Gastroesophageal sphincter (tissue), 3 donors: ENCODE results near the gene MED16.

Source experiments
- CTCF ChIP-seq, 4 experiments: fragments of 200-600 bp in 2 of 4; fragments of 450-650 bp in 2 of 4; sonication (generic) in 1 of 4; IDR thresholded peaks; one replicate each; pipeline ENCODE4 v1.5.1; 2017 to 2019; ENCODE audit warnings: antibody characterized with exemption in 4 of 4, mild to moderate bottlenecking in 2 of 4, moderate library complexity in 2 of 4
- POLR2A ChIP-seq, 2 donors: fragments of 450-650 bp; IDR thresholded peaks; one replicate each; pipeline ENCODE4 v1.6.1; 2017; ENCODE audit warnings: antibody characterized with exemption in 2 of 2, mild to moderate bottlenecking in 2 of 2, moderate library complexity in 1 of 2
- POLR2AphosphoS5 ChIP-seq: sonication (generic); formaldehyde crosslinking; IDR thresholded peaks from one replicate; pipeline ENCODE4 v1.6.1; 2017; ENCODE audit warnings: antibody characterized with exemption

GRCh38 chr19:902446-903226 lies 9.6 kb upstream of the MED16 start:
- TF ChIP-seq CTCF (IDR thresholded peaks at IDR 0.05) (no peak), POLR2A (IDR thresholded peaks at IDR 0.05) (no peak), POLR2AphosphoS5 (no peak)
